Liver (tissue), 9 donors: ENCODE results near the gene TBC1D16. TPM values are rescaled to one million over a fixed set of nuclear protein-coding genes. Genes with fewer than 3 reads are reported as not detected.
A peak's percentile ranks its signal among the peaks of the same experiment; 100 is the strongest.

Experiments used
- DNase-seq: peaks from one replicate; pipeline ENCODE4 v3.0.0-alpha.2; 2017; ENCODE audit warnings: low spot score
- H3K27ac ChIP-seq, 2 donors: one replicate each; pipeline ENCODE4 v1.7.0; 2013; ENCODE audit warnings: inconsistent platforms in 2 of 2, low read length in 2 of 2, control low read depth in 1 of 2, low read depth in 1 of 2, mild to moderate bottlenecking in 1 of 2
- H3K27me3 ChIP-seq, 4 donors: one replicate each; pipeline versions ENCODE4 v1.6.1 to v1.7.0; 2013; ENCODE audit warnings: low read length in 3 of 4, inconsistent platforms in 1 of 4, mild to moderate bottlenecking in 1 of 4, moderate library complexity in 1 of 4; ENCODE audit not compliant: control insufficient read depth in 4 of 4, insufficient read depth in 4 of 4
- H3K36me3 ChIP-seq, 4 donors: one replicate each; pipeline versions ENCODE4 v1.6.1 to v1.7.0; 2013; ENCODE audit warnings: low read length in 3 of 4, mild to moderate bottlenecking in 3 of 4, low read depth in 1 of 4, moderate library complexity in 1 of 4; ENCODE audit not compliant: control insufficient read depth in 4 of 4, insufficient read depth in 3 of 4
- H3K4me1 ChIP-seq, 4 donors: one replicate each; pipeline versions ENCODE4 v1.6.1 to v1.7.0; 2013; ENCODE audit warnings: low read length in 3 of 4, mild to moderate bottlenecking in 3 of 4, moderate library complexity in 1 of 4; ENCODE audit not compliant: control insufficient read depth in 4 of 4, insufficient read depth in 4 of 4
- H3K4me3 ChIP-seq, 3 donors: one replicate each; pipeline versions ENCODE4 v1.6.1 to v1.7.0; 2013; ENCODE audit warnings: low read length in 3 of 3, control low read depth in 1 of 3, low read depth in 1 of 3, mild to moderate bottlenecking in 1 of 3
- H3K9ac ChIP-seq, 2 donors: one replicate each; pipeline ENCODE4 v1.7.0; 2013; ENCODE audit warnings: low read length in 2 of 2, mild to moderate bottlenecking in 2 of 2, moderate library complexity in 2 of 2, control low read depth in 1 of 2, low read depth in 1 of 2
- H3K9me3 ChIP-seq, 4 donors: one replicate each; pipeline versions ENCODE4 v1.6.1 to v1.7.0; 2013; ENCODE audit warnings: low read length in 3 of 4; ENCODE audit not compliant: control insufficient read depth in 4 of 4
- EGR1 ChIP-seq, 2 donors: IDR thresholded peaks; 2 replicates each; pipeline ENCODE4 v1.6.1; 2016 to 2018; ENCODE audit warnings: antibody characterized with exemption in 2 of 2, low read depth in 2 of 2
- FOXA1 ChIP-seq: IDR thresholded peaks from 2 replicates; pipeline ENCODE4 v1.6.1; 2016; ENCODE audit warnings: antibody characterized with exemption
- FOXA2 ChIP-seq: IDR thresholded peaks from 2 replicates; pipeline ENCODE4 v1.6.1; 2016; ENCODE audit warnings: antibody characterized with exemption
- GABPA ChIP-seq, 2 donors: IDR thresholded peaks in 1 of 2; conservative IDR thresholded peaks in 1 of 2; 2 replicates each; pipeline ENCODE4 v1.6.1; 2016; ENCODE audit warnings: antibody characterized with exemption in 2 of 2, mild to moderate bottlenecking in 1 of 2, moderate library complexity in 1 of 2
- HNF4A ChIP-seq, 2 donors: conservative IDR thresholded peaks; 2 replicates each; pipeline ENCODE4 v1.6.1; 2016; ENCODE audit warnings: antibody characterized with exemption in 2 of 2, mild to moderate bottlenecking in 2 of 2
- HNF4G ChIP-seq: IDR thresholded peaks from 2 replicates; pipeline ENCODE4 v1.6.1; 2016; ENCODE audit warnings: antibody characterized with exemption
- MAX ChIP-seq: IDR thresholded peaks from 2 replicates; pipeline ENCODE4 v1.6.1; 2016; ENCODE audit warnings: antibody characterized with exemption
- NR2F2 ChIP-seq: IDR thresholded peaks from 2 replicates; pipeline ENCODE4 v1.6.1; 2016; ENCODE audit warnings: antibody characterized with exemption
- RAD21 ChIP-seq, 2 donors: IDR thresholded peaks; 2 replicates each; pipeline ENCODE4 v1.6.1; 2016; ENCODE audit warnings: antibody characterized with exemption in 2 of 2, mild to moderate bottlenecking in 2 of 2
- REST ChIP-seq: IDR thresholded peaks from 2 replicates; pipeline ENCODE4 v1.6.1; 2016; ENCODE audit warnings: antibody characterized with exemption, mild to moderate bottlenecking
- RXRA ChIP-seq, 2 donors: IDR thresholded peaks; 2 replicates each; pipeline ENCODE4 v1.6.1; 2017 to 2018; ENCODE audit warnings: antibody characterized with exemption in 2 of 2, mild to moderate bottlenecking in 1 of 2
- SP1 ChIP-seq: IDR thresholded peaks from 2 replicates; pipeline ENCODE4 v1.6.1; 2018; ENCODE audit warnings: antibody characterized with exemption, mild to moderate bottlenecking
- TAF1 ChIP-seq: conservative IDR thresholded peaks from 2 replicates; pipeline ENCODE4 v1.6.1; 2016; ENCODE audit warnings: antibody characterized with exemption, mild to moderate bottlenecking
- YY1 ChIP-seq: IDR thresholded peaks from 2 replicates; pipeline ENCODE4 v1.6.1; 2016; ENCODE audit warnings: antibody characterized with exemption, mild to moderate bottlenecking
- WGBS: extraction: QIAGEN DNeasy Blood & Tissue Kit; methylation state at CpG from one replicate; pipeline ENCODE4 v1.1.7; 2013; 5-methylcytosine and 5-hydroxymethylcytosine counted together
- polyA plus RNA-seq, 2 donors: library from polyadenylated mRNA; stranded (reverse) in 1 of 2; unstranded in 1 of 2; fragments of 200-250 nt in 1 of 2; fragments of >200 nt in 1 of 2; fragmentation: Nextera tagmentation in 1 of 2; extraction: Ambion mirVana in 1 of 2; gene quantifications; one replicate each; pipeline versions ENCODE4 v1.2.1 to v1.2.3, GENCODE V29; 2013 to 2015
- total RNA-seq, 2 donors: library from RNA; depleted of rRNA; stranded (reverse); fragments of >200 nt; gene quantifications; one replicate each; pipeline ENCODE4 v1.2.3, GENCODE V29; 2014
- TF ChIP-seq, protein P1 (sequence below): IDR thresholded peaks from 2 replicates; pipeline ENCODE4 v1.6.1; 2016; ENCODE audit warnings: antibody characterized with exemption
- TF ChIP-seq, protein P2 (sequence below): fragments of 150-350 bp; IDR thresholded peaks from 2 replicates; pipeline ENCODE4 v1.5.1; 2017; ENCODE audit warnings: improper control_type of control experiment, low read depth, low read length; ENCODE audit not compliant: missing input control
- donor health status: healthy.
- donor health status: healthy.
- donor health status: healthy.
- donor health status: healthy.
- donor health status: healthy.

The TBC1D16 gene
- total and polyA plus RNA-seq, 4 donors = 3.4 to 29.5 (median 4.7) TPM

GRCh38 chr17:80030730-80031410 is 4.8 kb downstream of the TBC1D16 start:
- Histone ChIP-seq H3K9ac (no peak overlapping the region), H3K4me1 (peaks cover 21 to 63% (median 51%) of the 10 kb centered on the region in 4 donors), H3K9me3 (no peaks in the 10 kb centered on the region), H3K27ac (peak overlapping the region; percentile 86), H3K36me3 (no peaks in the 10 kb centered on the region), H3K27me3 (no peaks in the 10 kb centered on the region), H3K4me3 (no peak overlapping the region)
- WGBS = 52% methylated on average over 25 of the region's 25 CpGs
- no peak for DNase-seq
- TF ChIP-seq, protein P1, sequence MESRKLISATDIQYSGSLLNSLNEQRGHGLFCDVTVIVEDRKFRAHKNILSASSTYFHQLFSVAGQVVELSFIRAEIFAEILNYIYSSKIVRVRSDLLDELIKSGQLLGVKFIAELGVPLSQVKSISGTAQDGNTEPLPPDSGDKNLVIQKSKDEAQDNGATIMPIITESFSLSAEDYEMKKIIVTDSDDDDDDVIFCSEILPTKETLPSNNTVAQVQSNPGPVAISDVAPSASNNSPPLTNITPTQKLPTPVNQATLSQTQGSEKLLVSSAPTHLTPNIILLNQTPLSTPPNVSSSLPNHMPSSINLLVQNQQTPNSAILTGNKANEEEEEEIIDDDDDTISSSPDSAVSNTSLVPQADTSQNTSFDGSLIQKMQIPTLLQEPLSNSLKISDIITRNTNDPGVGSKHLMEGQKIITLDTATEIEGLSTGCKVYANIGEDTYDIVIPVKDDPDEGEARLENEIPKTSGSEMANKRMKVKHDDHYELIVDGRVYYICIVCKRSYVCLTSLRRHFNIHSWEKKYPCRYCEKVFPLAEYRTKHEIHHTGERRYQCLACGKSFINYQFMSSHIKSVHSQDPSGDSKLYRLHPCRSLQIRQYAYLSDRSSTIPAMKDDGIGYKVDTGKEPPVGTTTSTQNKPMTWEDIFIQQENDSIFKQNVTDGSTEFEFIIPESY = no peak
- TF ChIP-seq RXRA (IDR thresholded peaks at IDR 0.05) (peak; percentile 42 to 53), EGR1 (IDR thresholded peaks at IDR 0.05; ENCODE audit: low read depth in 2 of 2) (no peak), REST (peak; percentile 72), SP1 (peak; percentile 49), TAF1 (no peak), NR2F2 (no peak), YY1 (peak; percentile 56), HNF4G (no peak), HNF4A (conservative IDR thresholded peaks at IDR 0.05) (peak; percentile 24 to 37), GABPA (IDR thresholded peaks at IDR 0.05 in 1 of 2, conservative IDR thresholded peaks at IDR 0.05 in 1 of 2) (no peak), FOXA2 (no peak), RAD21 (IDR thresholded peaks at IDR 0.05) (peak; percentile 59 to 65), FOXA1 (no peak), MAX (peak; percentile 90)
- TF ChIP-seq, protein P2, sequence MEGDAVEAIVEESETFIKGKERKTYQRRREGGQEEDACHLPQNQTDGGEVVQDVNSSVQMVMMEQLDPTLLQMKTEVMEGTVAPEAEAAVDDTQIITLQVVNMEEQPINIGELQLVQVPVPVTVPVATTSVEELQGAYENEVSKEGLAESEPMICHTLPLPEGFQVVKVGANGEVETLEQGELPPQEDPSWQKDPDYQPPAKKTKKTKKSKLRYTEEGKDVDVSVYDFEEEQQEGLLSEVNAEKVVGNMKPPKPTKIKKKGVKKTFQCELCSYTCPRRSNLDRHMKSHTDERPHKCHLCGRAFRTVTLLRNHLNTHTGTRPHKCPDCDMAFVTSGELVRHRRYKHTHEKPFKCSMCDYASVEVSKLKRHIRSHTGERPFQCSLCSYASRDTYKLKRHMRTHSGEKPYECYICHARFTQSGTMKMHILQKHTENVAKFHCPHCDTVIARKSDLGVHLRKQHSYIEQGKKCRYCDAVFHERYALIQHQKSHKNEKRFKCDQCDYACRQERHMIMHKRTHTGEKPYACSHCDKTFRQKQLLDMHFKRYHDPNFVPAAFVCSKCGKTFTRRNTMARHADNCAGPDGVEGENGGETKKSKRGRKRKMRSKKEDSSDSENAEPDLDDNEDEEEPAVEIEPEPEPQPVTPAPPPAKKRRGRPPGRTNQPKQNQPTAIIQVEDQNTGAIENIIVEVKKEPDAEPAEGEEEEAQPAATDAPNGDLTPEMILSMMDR = no peak
